Neural crest cell (in vitro differentiated cells): ENCODE results near the gene FSIP1. TPM values are rescaled to one million over a fixed set of nuclear protein-coding genes. Genes with fewer than 3 reads are reported as not detected.

Experiments used
- DNase-seq: peaks from one replicate; pipeline ENCODE4 v3.0.0; 2021; ENCODE audit warnings: low read depth, mixed read lengths, low spot score
- H3K27ac Mint-ChIP-seq: one replicate; pipeline ENCODE4 v1.8.0; 2021; ENCODE audit warnings: mild to moderate bottlenecking, mixed read lengths; ENCODE audit not compliant: unreplicated experiment
- H3K27me3 Mint-ChIP-seq: 2 replicates; pipeline ENCODE4 v1.8.0; 2021; ENCODE audit warnings: low read depth, mild to moderate bottlenecking, mixed read lengths
- H3K36me3 Mint-ChIP-seq: 2 replicates; pipeline ENCODE4 v1.8.0; 2021; ENCODE audit warnings: low read depth, mild to moderate bottlenecking, mixed read lengths
- H3K4me1 Mint-ChIP-seq: 2 replicates; pipeline ENCODE4 v1.8.0; 2021; ENCODE audit warnings: mixed read lengths
- H3K4me3 Mint-ChIP-seq: one replicate; pipeline ENCODE4 v1.8.0; 2021; ENCODE audit warnings: mild to moderate bottlenecking, mixed read lengths
- H3K9me3 Mint-ChIP-seq: 2 replicates; pipeline ENCODE4 v1.8.0; 2021; ENCODE audit warnings: mixed read lengths
- CTCF ChIP-seq: fragments of 200-600 bp; sonication (generic); conservative IDR thresholded peaks from 2 replicates; pipeline ENCODE4 v1.5.0; 2021; ENCODE audit warnings: antibody characterized with exemption, mild to moderate bottlenecking
- total RNA-seq: library from RNA; stranded (reverse); gene quantifications from 2 replicates; pipeline ENCODE4 v1.2.1, GENCODE V29; 2021

FSIP1 gene
- total RNA-seq, 1 donor from 2014 or later, result 8.1 TPM

GRCh38 chr15:39792844-39793335, 10.2 kb upstream of the FSIP1 start:
- H3K36me3 Mint-ChIP-seq, result no peaks in the 10 kb centered on the region
- H3K27ac Mint-ChIP-seq, result no peak overlapping the region
- peaks cover 11% of the 10 kb centered on the region for H3K4me1 Mint-ChIP-seq
- no peaks in the 10 kb centered on the region for H3K9me3 Mint-ChIP-seq
- no peaks in the 10 kb centered on the region for H3K27me3 Mint-ChIP-seq
- no peak for TF ChIP-seq CTCF
- no peak for DNase-seq
- H3K4me3 Mint-ChIP-seq, result no peak overlapping the region

DNA sequence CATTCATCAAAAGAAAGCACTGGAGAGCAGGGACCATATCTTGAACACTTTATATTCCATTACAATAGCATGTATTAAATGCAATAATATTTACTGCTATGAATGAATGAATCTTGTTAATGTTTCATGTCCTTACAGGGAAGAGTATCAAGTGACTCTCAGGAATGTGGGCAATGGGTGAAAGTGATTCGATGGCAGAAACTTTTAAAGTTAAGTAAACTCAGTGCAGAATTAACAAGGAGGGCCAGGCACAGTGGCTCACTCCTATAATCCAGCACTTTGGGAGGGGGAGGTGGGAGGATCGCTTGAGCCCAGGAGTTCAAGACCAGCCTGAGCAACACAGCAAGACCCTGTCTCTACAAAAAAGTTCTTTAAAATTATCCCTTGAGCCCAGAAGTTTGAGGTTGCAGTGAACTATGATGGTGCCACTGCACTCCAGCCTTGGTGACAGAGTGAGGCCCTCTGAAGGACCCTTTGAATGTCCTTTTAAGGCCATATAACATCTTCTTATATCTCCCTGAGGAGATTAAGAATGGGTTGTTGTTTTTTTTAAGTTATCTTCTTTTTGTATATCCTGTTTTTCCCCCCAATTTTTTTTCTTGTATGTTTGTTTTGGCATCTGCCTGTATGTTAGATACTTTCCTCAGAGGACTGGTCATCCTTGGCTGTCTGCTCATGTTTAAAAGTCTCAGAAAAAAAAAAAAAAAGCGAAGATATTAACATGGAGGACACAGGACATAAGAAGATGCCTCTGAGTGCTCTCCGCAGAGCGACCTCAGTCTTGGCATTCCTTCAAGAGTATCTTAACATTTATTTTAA, 9.6 kb upstream of the FSIP1 start:
- Mint-ChIP-seq H3K9me3 (no peaks in the 10 kb centered on the region), H3K4me1 (peaks cover 14% of the 10 kb centered on the region), H3K27me3 (no peaks in the 10 kb centered on the region), H3K36me3 (no peaks in the 10 kb centered on the region), H3K27ac (no peak overlapping the region), H3K4me3 (no peak overlapping the region)
- no peak for DNase-seq
- no peak for TF ChIP-seq CTCF

DNA sequence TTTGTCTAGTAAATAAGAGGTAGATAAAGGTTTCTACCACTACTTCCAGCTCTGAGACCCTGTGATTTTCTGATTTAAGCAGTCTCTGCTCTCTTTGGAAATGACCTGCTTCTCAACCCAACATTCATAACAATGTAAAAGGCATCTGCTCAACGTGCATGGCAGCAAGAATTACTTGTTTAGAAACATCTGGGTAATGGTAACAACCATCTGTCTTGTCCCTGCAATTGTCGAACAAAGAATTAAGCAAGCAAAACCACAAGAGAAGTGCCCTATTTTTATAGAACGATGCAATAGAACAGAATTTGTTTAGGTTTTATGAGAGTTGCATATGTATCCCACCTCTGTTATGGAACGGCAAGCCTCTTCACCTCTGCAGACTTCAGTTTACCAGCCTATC, 7.1 kb upstream of the FSIP1 start:
- DNase-seq, result no peak
- Mint-ChIP-seq H3K27me3 (no peaks in the 10 kb centered on the region), H3K4me3 (no peak overlapping the region), H3K4me1 (peaks cover 30% of the 10 kb centered on the region), H3K27ac (no peak overlapping the region), H3K36me3 (no peaks in the 10 kb centered on the region), H3K9me3 (no peaks in the 10 kb centered on the region)
- no peak for TF ChIP-seq CTCF

DNA sequence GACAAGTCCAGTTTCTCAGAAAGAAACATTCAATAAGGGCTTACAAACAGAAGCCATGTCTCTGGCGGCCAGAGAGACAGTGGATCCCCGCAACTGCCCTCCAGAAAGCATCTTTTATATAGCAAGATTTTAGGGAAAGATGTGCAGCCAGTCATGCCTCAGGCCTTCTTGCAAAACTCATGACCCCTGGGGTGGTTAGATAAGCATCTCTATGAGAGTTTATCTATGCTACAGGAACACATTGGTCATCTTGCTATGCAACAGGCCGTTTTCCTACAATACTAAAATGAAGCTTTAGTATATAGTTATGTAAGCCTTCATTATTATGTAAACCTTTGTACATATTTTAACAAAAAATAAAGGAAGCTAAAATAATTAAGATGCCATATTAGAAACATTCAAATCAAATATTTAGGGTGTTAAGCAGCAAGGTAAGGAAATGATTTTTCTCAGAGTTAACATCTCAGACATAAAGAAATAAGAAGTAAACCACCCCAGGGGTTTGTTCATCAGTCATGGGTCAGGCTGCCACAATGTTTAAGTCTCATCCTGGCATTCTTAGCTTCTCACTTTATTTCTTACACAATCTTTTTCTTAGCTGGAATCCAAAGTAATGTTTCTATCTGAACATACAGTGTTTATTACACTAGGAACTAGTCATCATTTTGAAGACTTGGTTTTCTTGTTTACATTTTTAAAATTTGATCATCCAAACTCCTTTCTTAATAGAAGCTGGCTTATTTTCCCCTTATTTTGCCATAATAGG, 6.3 kb upstream of the FSIP1 start:
- no peaks in the 10 kb centered on the region for H3K36me3 Mint-ChIP-seq
- no peaks in the 10 kb centered on the region for H3K9me3 Mint-ChIP-seq
- H3K27ac Mint-ChIP-seq, result no peak overlapping the region
- H3K4me1 Mint-ChIP-seq, result peaks cover 33% of the 10 kb centered on the region
- peak overlapping the region; percentile 34 for H3K4me3 Mint-ChIP-seq
- DNase-seq, result no peak
- no peak for TF ChIP-seq CTCF
- no peaks in the 10 kb centered on the region for H3K27me3 Mint-ChIP-seq

DNA sequence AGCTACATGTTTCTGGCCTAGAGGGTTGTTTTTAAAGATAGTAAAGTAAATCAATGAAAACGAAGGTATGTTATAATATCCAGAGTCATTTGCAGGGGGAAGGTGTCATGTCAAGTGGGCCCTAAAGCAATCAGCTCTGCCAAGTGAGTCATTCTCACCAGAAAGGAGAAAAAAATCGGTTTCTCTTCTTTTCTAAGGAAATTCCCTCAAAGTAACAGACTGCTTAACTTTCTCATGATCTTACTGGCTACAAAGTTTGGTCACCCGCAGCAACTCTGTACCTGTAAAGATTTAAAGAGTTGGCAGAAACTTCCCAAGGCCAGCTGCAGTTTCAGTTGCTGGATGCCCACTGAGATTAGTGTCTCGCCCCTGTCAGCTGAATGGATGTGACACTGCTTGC, 5.5 kb upstream of the FSIP1 start:
- Mint-ChIP-seq H3K4me3 (peak overlapping the region; percentile 35), H3K36me3 (peaks cover 4% of the 10 kb centered on the region), H3K4me1 (peaks cover 42% of the 10 kb centered on the region), H3K27ac (no peak overlapping the region), H3K9me3 (no peaks in the 10 kb centered on the region), H3K27me3 (no peaks in the 10 kb centered on the region)
- DNase-seq, result no peak
- no peak for TF ChIP-seq CTCF
